ENCODE data around the gene SERTAD1. TPM values are rescaled to one million over a fixed set of nuclear protein-coding genes. Genes with fewer than 3 reads are reported as not detected.

Gene SERTAD1
- total RNA-seq, 1 experiment from 2014 or later, result 8.6 TPM

DNA sequence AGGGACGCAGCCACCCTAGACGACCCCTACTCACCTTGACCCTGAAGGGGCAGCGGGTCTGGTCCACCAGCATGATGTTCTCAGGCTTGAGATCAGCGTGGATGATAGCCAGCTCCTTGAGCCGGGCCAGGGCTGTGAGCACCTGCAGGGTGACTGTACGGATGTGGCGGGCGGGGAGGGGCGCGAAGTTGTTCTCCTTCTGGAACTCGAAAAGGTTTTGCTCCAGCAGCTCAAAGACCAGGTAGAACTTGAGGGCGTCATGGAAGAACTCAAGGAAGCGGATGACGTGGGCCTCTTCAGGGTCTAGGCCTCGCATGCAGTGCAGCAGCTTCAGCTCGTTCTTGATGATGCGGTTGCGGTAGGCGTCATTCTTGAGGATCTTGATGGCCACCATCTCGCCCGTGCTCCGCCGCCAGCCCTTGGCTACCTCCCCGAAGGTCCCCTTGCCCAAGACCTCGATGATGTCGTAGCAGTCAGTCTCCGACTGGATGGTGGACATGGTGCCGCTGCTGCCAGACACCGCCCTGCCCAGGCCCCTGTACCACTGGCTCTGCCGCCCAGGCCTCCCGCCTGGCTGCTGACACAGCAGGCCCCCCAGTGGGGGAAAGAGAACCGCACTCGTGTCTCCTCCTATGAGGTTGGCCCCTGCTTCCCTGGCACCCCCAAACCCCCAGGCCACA is 36.2 kb downstream of the SERTAD1 start:
- ChIA-PET POLR2A (no interaction called here), CTCF (no interaction called here)
- H3K4me1 ChIP-seq, result peaks cover 10% of the 10 kb centered on the region
- no peak overlapping the region for H3K4me3 ChIP-seq (ENCODE audit: low read depth, low read length)
- Mint-ChIP-seq H3K9me3 (ENCODE audit: unreplicated experiment) (no peaks in the 10 kb centered on the region), H3K27ac (ENCODE audit: unreplicated experiment) (no peak overlapping the region), H3K36me3 (ENCODE audit: insufficient read depth, unreplicated experiment) (no peaks in the 10 kb centered on the region), H3K4me1 (ENCODE audit: low read depth, unreplicated experiment) (peaks cover 14% of the 10 kb centered on the region), H3K4me3 (ENCODE audit: unreplicated experiment) (no peak overlapping the region), H3K27me3 (ENCODE audit: insufficient read depth, unreplicated experiment) (no peaks in the 10 kb centered on the region)
- no peaks in the 10 kb centered on the region for H3K27me3 ChIP-seq (replicated peaks; ENCODE audit: control insufficient read depth, insufficient read depth, low read length)
- no peaks in the 10 kb centered on the region for H3K9me3 ChIP-seq
- no peak for DNase-seq
- BruUV-seq (replicated peaks), result no TSS peak
- intact Hi-C loops (cut with micrococcal nuclease; ENCODE audit: unreplicated experiment), result no loop called here
- TF ChIP-seq, protein P1, sequence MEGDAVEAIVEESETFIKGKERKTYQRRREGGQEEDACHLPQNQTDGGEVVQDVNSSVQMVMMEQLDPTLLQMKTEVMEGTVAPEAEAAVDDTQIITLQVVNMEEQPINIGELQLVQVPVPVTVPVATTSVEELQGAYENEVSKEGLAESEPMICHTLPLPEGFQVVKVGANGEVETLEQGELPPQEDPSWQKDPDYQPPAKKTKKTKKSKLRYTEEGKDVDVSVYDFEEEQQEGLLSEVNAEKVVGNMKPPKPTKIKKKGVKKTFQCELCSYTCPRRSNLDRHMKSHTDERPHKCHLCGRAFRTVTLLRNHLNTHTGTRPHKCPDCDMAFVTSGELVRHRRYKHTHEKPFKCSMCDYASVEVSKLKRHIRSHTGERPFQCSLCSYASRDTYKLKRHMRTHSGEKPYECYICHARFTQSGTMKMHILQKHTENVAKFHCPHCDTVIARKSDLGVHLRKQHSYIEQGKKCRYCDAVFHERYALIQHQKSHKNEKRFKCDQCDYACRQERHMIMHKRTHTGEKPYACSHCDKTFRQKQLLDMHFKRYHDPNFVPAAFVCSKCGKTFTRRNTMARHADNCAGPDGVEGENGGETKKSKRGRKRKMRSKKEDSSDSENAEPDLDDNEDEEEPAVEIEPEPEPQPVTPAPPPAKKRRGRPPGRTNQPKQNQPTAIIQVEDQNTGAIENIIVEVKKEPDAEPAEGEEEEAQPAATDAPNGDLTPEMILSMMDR (IDR thresholded peaks at IDR 0.05; ENCODE audit: insufficient read depth in 1 of 2, low read depth in 1 of 2, low read length in 1 of 2, severe bottlenecking in 1 of 2, unreplicated experiment in 1 of 2), result no peak
- no peaks in the 10 kb centered on the region for H3K36me3 ChIP-seq (ENCODE audit: control insufficient read depth, insufficient read depth, low read length)

DNA sequence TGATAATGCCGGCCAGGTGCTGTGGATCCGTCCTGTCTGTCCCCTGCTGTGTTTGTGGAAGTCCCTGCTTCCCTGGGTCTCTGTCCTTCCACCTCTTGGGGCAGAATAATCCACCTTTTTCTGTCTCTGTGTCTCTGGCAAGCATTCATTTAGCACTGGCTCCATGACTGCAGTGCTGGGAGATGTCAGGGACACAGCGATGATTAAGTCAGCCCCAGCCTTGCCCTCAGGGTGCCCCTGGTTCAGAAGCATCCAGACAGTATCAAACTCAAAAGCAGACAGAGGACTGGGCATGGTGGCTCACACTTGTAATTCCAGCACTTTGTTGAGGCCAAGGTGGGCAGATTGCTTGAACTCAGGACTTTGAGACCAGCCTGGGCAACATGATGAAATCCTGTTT is 37.3 kb downstream of the SERTAD1 start:
- H3K27me3 ChIP-seq (replicated peaks; ENCODE audit: control insufficient read depth, insufficient read depth, low read length), result no peaks in the 10 kb centered on the region
- no peak for DNase-seq
- intact Hi-C loops (cut with micrococcal nuclease; ENCODE audit: unreplicated experiment), result no loop called here
- H3K4me3 Mint-ChIP-seq (ENCODE audit: unreplicated experiment), result no peak overlapping the region
- no peak overlapping the region for H3K27ac Mint-ChIP-seq (ENCODE audit: unreplicated experiment)
- H3K36me3 Mint-ChIP-seq (ENCODE audit: insufficient read depth, unreplicated experiment), result no peaks in the 10 kb centered on the region
- H3K9me3 Mint-ChIP-seq (ENCODE audit: unreplicated experiment), result no peaks in the 10 kb centered on the region
- ChIA-PET CTCF (interaction anchor here (0.6 kb wide), 1 partner anchor 156 kb away, joined by 4 read pairs; no protein-coding TSS in a partner anchor), POLR2A (no interaction called here)
- H3K27me3 Mint-ChIP-seq (ENCODE audit: insufficient read depth, unreplicated experiment), result no peaks in the 10 kb centered on the region
- no peaks in the 10 kb centered on the region for H3K9me3 ChIP-seq
- TF ChIP-seq, protein P1 (IDR thresholded peaks at IDR 0.05; ENCODE audit: insufficient read depth in 1 of 2, low read depth in 1 of 2, low read length in 1 of 2, severe bottlenecking in 1 of 2, unreplicated experiment in 1 of 2), result no peak
- peaks cover 10% of the 10 kb centered on the region for H3K4me1 ChIP-seq
- no peaks in the 10 kb centered on the region for H3K36me3 ChIP-seq (ENCODE audit: control insufficient read depth, insufficient read depth, low read length)
- H3K4me3 ChIP-seq (ENCODE audit: low read depth, low read length), result no peak overlapping the region
- peaks cover 14% of the 10 kb centered on the region for H3K4me1 Mint-ChIP-seq (ENCODE audit: low read depth, unreplicated experiment)
- no TSS peak for BruUV-seq (replicated peaks)

DNA sequence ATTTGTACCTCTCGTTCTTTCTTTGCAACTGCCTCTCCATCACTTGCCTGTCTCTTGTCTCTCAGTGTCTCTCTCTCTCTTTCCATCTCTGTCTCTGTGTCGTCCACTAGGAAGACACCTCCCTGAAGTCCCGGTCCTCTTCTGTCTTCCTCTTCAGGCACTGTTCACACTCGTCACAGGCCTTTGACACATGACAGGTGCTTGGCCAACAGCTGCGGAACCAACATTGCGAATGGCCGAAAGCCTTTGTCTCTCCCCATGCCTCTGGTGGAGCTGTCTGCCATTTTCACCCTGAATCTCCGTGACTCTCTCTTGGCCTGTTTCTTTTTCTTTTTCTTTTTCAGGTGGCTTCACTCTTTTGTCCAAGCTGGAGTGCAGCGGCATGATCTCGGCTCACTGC is 38.6 kb downstream of the SERTAD1 start:
- H3K4me3 Mint-ChIP-seq (ENCODE audit: unreplicated experiment), result no peak overlapping the region
- no peaks in the 10 kb centered on the region for H3K9me3 Mint-ChIP-seq (ENCODE audit: unreplicated experiment)
- H3K4me1 Mint-ChIP-seq (ENCODE audit: low read depth, unreplicated experiment), result peaks cover 7% of the 10 kb centered on the region
- CTCF ChIA-PET, result no interaction called here
- no peak for DNase-seq
- H3K27ac Mint-ChIP-seq (ENCODE audit: unreplicated experiment), result no peak overlapping the region
- no peaks in the 10 kb centered on the region for H3K27me3 ChIP-seq (replicated peaks; ENCODE audit: control insufficient read depth, insufficient read depth, low read length)
- H3K4me1 ChIP-seq, result no peaks in the 10 kb centered on the region
- intact Hi-C loops (cut with micrococcal nuclease; ENCODE audit: unreplicated experiment), result no loop called here
- H3K27me3 Mint-ChIP-seq (ENCODE audit: insufficient read depth, unreplicated experiment), result no peaks in the 10 kb centered on the region
- no peaks in the 10 kb centered on the region for H3K36me3 Mint-ChIP-seq (ENCODE audit: insufficient read depth, unreplicated experiment)
- no peaks in the 10 kb centered on the region for H3K9me3 ChIP-seq
- TF ChIP-seq, protein P1 (IDR thresholded peaks at IDR 0.05; ENCODE audit: insufficient read depth in 1 of 2, low read depth in 1 of 2, low read length in 1 of 2, severe bottlenecking in 1 of 2, unreplicated experiment in 1 of 2), result no peak
- no peaks in the 10 kb centered on the region for H3K36me3 ChIP-seq (ENCODE audit: control insufficient read depth, insufficient read depth, low read length)
- H3K4me3 ChIP-seq (ENCODE audit: low read depth, low read length), result no peak overlapping the region
- POLR2A ChIA-PET, result interaction anchor here (0.7 kb wide), 1 partner anchor 16 kb away, joined by 3 read pairs; no protein-coding TSS in a partner anchor
- no TSS peak for BruUV-seq (replicated peaks)

All from Caco-2 (cell line).